HCT116 (cell line): ENCODE measurements around the gene MYBPC2. TPM values are rescaled to one million over a fixed set of nuclear protein-coding genes. Genes with fewer than 3 reads are reported as not detected.

ENCODE experiments used
- CEBPB ChIP-seq: IDR thresholded peaks from 2 replicates; pipeline ENCODE4 v1.6.1; 2012; ENCODE audit warnings: low read depth
- EZH2 ChIP-seq: fragments of 200-600 bp; sonication (generic); IDR thresholded peaks from 2 replicates; pipeline ENCODE4 v1.6.1; 2017; ENCODE audit warnings: antibody characterized with exemption, mixed run types
- TCF7L2 ChIP-seq: IDR thresholded peaks from 2 replicates; pipeline ENCODE4 v1.7.0; 2011; ENCODE audit warnings: borderline replicate concordance, inconsistent platforms; ENCODE audit not compliant: insufficient read depth, insufficient read length; ENCODE audit errors: extremely low read depth
- YY1 ChIP-seq: IDR thresholded peaks from 2 replicates; pipeline ENCODE4 v1.6.1; 2011; ENCODE audit warnings: low read length, low read depth, moderate library complexity, mild to moderate bottlenecking; ENCODE audit not compliant: insufficient replicate concordance; ENCODE audit errors: extremely low read depth
- ZFX ChIP-seq: fragments of 450-650 bp; IDR thresholded peaks from 2 replicates; pipeline ENCODE4 v1.6.1; 2017
- total RNA-seq: library from RNA; stranded (reverse); gene quantifications from one replicate; pipeline ENCODE4 v1.2.1, GENCODE V29; 2021; ENCODE audit not compliant: unreplicated experiment
- TF ChIP-seq, protein P1 (sequence below): IDR thresholded peaks from 2 replicates; pipeline ENCODE4 v1.6.1; 2012; ENCODE audit warnings: low read depth
- TF ChIP-seq, protein P2 (sequence below), 3 experiments: fragments of 200-600 bp in 1 of 3; sonication (generic) in 1 of 3; IDR thresholded peaks in 2 of 3; conservative IDR thresholded peaks in 1 of 3; 2 replicates each; pipeline ENCODE4 v1.5.1; 2012 to 2017; ENCODE audit warnings: low read depth in 2 of 3, low read length in 2 of 3, antibody characterized with exemption in 1 of 3, borderline replicate concordance in 1 of 3, control low read depth in 1 of 3, mild to moderate bottlenecking in 1 of 3, mixed read lengths in 1 of 3, mixed run types in 1 of 3, moderate library complexity in 1 of 3; ENCODE audit not compliant: insufficient read depth in 1 of 3

The MYBPC2 gene
- total RNA-seq, 1 experiment from 2014 or later = not detected

DNA sequence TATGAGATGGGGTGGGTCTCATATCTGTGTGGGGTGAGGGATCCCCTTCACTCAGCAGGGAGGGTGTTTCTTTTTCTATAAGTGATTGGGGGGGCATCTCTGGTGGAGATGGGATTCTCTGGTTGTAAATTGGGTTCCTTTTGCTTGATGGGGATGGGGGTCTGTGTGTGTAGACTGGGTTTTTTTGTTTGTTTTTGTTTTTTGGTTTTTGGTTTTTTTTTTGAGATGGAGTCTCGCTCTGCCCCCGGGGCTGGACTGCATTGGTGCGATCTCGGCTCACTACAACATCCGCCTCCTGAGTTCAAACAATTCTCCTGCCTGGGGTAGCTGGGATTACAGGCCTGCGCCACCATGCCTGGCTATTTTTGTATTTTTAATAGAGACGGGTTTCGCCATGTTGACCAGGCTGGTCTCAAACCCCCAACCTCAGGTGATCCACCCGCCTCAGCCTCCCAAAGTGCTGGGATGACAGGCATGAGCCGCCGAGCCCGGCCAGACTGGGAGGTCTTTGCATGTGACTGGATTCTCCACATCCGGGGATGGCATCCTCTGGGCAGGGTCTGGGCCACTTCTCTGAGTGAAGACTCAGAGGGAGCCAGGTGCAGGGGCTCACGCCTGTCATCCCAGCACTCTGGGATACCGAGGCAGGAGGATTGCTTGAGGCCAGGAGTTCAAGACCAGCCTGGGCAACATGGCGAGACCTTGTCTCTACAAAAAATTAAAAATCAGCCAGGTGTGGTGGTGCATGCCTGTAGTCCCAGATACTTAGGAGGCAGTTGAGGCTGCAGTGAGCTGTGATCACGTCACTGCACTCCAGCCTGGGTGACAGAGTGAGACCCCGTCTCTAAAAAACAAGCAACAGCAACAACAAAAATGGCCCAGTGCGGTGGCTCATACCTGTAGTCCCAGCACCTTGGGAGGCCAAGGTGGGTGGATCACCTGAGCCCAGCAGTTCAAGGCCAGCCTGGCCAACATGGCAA lies 799 bp downstream of the MYBPC2 start (continued):
- TF ChIP-seq, protein P1, sequence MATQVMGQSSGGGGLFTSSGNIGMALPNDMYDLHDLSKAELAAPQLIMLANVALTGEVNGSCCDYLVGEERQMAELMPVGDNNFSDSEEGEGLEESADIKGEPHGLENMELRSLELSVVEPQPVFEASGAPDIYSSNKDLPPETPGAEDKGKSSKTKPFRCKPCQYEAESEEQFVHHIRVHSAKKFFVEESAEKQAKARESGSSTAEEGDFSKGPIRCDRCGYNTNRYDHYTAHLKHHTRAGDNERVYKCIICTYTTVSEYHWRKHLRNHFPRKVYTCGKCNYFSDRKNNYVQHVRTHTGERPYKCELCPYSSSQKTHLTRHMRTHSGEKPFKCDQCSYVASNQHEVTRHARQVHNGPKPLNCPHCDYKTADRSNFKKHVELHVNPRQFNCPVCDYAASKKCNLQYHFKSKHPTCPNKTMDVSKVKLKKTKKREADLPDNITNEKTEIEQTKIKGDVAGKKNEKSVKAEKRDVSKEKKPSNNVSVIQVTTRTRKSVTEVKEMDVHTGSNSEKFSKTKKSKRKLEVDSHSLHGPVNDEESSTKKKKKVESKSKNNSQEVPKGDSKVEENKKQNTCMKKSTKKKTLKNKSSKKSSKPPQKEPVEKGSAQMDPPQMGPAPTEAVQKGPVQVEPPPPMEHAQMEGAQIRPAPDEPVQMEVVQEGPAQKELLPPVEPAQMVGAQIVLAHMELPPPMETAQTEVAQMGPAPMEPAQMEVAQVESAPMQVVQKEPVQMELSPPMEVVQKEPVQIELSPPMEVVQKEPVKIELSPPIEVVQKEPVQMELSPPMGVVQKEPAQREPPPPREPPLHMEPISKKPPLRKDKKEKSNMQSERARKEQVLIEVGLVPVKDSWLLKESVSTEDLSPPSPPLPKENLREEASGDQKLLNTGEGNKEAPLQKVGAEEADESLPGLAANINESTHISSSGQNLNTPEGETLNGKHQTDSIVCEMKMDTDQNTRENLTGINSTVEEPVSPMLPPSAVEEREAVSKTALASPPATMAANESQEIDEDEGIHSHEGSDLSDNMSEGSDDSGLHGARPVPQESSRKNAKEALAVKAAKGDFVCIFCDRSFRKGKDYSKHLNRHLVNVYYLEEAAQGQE = no peak
- TF ChIP-seq, protein P2, sequence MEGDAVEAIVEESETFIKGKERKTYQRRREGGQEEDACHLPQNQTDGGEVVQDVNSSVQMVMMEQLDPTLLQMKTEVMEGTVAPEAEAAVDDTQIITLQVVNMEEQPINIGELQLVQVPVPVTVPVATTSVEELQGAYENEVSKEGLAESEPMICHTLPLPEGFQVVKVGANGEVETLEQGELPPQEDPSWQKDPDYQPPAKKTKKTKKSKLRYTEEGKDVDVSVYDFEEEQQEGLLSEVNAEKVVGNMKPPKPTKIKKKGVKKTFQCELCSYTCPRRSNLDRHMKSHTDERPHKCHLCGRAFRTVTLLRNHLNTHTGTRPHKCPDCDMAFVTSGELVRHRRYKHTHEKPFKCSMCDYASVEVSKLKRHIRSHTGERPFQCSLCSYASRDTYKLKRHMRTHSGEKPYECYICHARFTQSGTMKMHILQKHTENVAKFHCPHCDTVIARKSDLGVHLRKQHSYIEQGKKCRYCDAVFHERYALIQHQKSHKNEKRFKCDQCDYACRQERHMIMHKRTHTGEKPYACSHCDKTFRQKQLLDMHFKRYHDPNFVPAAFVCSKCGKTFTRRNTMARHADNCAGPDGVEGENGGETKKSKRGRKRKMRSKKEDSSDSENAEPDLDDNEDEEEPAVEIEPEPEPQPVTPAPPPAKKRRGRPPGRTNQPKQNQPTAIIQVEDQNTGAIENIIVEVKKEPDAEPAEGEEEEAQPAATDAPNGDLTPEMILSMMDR (IDR thresholded peaks at IDR 0.05 in 2 of 3, conservative IDR thresholded peaks at IDR 0.05 in 1 of 3; ENCODE audit: borderline replicate concordance in 1 of 3, insufficient read depth in 1 of 3, low read depth in 2 of 3, low read length in 2 of 3) = no peak
- no peak for TF ChIP-seq YY1
- TF ChIP-seq TCF7L2 = no peak
- no peak for TF ChIP-seq CEBPB
- TF ChIP-seq ZFX = no peak
- TF ChIP-seq EZH2 = no peak
